Activated CD4-positive, alpha-beta T cell treated with anti-CD3 and anti-CD28 coated beads, Interleukin-2, Interleukin-4, amounts not matched to agents 100 ng/mL and 50 ng/mL, durations not matched to agents 16 hours and 8 hours (primary cell): ENCODE data around the gene LGR6.

Experiments
- DNase-seq: peaks from one replicate; pipeline ENCODE4 v3.0.0-alpha.2; 2020; ENCODE audit warnings: low spot score

Gene LGR6

GRCh38 chr1:202199040-202199889 is 5.7 kb downstream of the LGR6 start:
- no peak for DNase-seq

- no peak for DNase-seq
These were observed 6.5 kb downstream of the LGR6 start for GRCh38 chr1:202200112-202200548.

GRCh38 chr1:202200669-202201068 is 7.1 kb downstream of the LGR6 start:
- DNase-seq = no peak

- DNase-seq = no peak
These were observed 7.7 kb downstream of the LGR6 start for GRCh38 chr1:202201266-202201665.

- DNase-seq = no peak
These were observed 8.4 kb downstream of the LGR6 start for GRCh38 chr1:202201971-202202370.

- DNase-seq = no peak
These were observed 9.0 kb downstream of the LGR6 start for GRCh38 chr1:202202500-202203168.

- DNase-seq = no peak
These were observed 9.8 kb downstream of the LGR6 start for GRCh38 chr1:202203238-202204039.

- DNase-seq = no peak
These were observed 10.5 kb downstream of the LGR6 start for GRCh38 chr1:202204065-202204464.

- DNase-seq = no peak
These were observed 12.1 kb downstream of the LGR6 start for GRCh38 chr1:202205523-202206190.

GRCh38 chr1:202207292-202207691 is 13.7 kb downstream of the LGR6 start:
- DNase-seq = no peak

- no peak for DNase-seq
These were observed 14.8 kb downstream of the LGR6 start for GRCh38 chr1:202208351-202208857.

- DNase-seq = no peak
These were observed 16.8 kb downstream of the LGR6 start for GRCh38 chr1:202210385-202210784.

GRCh38 chr1:202210969-202211368 is 17.4 kb downstream of the LGR6 start:
- DNase-seq = no peak

GRCh38 chr1:202212787-202213186 is 19.2 kb downstream of the LGR6 start:
- DNase-seq = no peak

- no peak for DNase-seq
These were observed 19.9 kb downstream of the LGR6 start for GRCh38 chr1:202213361-202214088.

- no peak for DNase-seq
These were observed 20.7 kb downstream of the LGR6 start for GRCh38 chr1:202214089-202214843.

GRCh38 chr1:202215472-202216130 is 22.0 kb downstream of the LGR6 start:
- DNase-seq = no peak

- no peak for DNase-seq
These were observed 23.1 kb downstream of the LGR6 start for GRCh38 chr1:202216691-202217090.

- no peak for DNase-seq
These were observed 23.9 kb downstream of the LGR6 start for GRCh38 chr1:202217516-202217915.

- DNase-seq = no peak
These were observed 24.4 kb downstream of the LGR6 start for GRCh38 chr1:202217951-202218350.
